Amygdala (tissue), 56 donors: Measurements from ENCODE around the gene USP17L30.
"Not testable (repeated sequence)": the region's sequence is repeated elsewhere in the genome, so short reads cannot be mapped to it uniquely, and the experiment has no call there.

Experiments used
- DNase-seq, 56 donors: peaks; one replicate each; lab custom pipeline; 2025; lab: John Stamatoyannopoulos, UW

Gene USP17L30, protein sequence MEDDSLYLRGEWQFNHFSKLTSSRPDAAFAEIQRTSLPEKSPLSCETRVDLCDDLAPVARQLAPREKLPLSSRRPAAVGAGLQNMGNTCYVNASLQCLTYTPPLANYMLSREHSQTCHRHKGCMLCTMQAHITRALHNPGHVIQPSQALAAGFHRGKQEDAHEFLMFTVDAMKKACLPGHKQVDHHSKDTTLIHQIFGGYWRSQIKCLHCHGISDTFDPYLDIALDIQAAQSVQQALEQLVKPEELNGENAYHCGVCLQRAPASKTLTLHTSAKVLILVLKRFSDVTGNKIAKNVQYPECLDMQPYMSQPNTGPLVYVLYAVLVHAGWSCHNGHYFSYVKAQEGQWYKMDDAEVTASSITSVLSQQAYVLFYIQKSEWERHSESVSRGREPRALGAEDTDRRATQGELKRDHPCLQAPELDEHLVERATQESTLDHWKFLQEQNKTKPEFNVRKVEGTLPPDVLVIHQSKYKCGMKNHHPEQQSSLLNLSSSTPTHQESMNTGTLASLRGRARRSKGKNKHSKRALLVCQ

DNA sequence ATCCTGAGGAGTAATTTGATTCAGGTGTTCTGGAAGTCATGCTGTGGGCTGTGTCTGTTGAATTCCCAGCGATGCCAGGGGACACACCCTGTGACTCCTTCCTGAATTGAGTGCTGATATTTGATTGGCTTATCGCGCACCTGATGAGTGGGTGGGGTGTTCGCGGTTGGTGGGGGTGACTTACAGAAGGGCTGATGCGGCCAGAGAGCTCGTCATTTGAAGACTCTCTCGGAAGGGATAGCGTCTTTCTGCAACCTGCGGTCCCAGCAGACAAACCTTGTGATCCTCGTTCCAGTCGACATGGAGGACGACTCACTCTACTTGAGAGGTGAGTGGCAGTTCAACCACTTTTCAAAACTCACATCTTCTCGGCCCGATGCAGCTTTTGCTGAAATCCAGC is at the start of gene USP17L30:
Gene USP17L30 (plus strand): TSS at position 301 of the 400 bp plus-strand sequence. CDS start 0 bp downstream, at position 301.
- not testable (repeated sequence) for DNase-seq

DNA sequence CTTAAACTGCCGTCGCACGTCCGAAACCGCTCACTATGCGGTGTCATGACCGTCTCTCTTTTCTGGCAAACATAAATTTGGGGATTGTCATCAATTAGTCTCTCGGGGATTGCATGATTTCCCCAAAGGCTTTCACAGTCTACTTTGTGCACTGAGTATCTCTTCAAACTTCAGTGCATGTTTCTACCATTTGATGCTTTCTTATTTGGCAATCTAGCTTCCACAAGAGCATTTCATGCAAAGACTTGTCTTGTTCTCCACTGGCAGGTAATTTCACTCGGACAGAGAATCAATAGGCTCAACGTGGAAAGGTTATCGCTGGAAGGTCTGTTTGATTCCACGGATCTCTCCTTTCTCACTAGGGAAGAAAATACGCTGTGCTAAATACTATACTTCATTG is 38.7 kb upstream of the USP17L30 start:
- not testable (repeated sequence) for DNase-seq

DNA sequence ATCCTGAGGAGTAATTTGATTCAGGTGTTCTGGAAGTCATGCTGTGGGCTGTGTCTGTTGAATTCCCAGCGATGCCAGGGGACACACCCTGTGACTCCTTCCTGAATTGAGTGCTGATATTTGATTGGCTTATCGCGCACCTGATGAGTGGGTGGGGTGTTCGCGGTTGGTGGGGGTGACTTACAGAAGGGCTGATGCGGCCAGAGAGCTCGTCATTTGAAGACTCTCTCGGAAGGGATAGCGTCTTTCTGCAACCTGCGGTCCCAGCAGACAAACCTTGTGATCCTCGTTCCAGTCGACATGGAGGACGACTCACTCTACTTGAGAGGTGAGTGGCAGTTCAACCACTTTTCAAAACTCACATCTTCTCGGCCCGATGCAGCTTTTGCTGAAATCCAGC is 38.1 kb upstream of the USP17L30 start, which contains the start of gene USP17L24:
Gene USP17L24 (plus strand): TSS at position 301 of the 400 bp plus-strand sequence. CDS start 0 bp downstream, at position 301.
- DNase-seq: not testable (repeated sequence)

DNA sequence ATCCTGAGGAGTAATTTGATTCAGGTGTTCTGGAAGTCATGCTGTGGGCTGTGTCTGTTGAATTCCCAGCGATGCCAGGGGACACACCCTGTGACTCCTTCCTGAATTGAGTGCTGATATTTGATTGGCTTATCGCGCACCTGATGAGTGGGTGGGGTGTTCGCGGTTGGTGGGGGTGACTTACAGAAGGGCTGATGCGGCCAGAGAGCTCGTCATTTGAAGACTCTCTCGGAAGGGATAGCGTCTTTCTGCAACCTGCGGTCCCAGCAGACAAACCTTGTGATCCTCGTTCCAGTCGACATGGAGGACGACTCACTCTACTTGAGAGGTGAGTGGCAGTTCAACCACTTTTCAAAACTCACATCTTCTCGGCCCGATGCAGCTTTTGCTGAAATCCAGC is 33.3 kb upstream of the USP17L30 start, which contains the start of gene USP17L25:
Gene USP17L25 (plus strand): TSS at position 301 of the 400 bp plus-strand sequence. CDS start 0 bp downstream, at position 301.
- not testable (repeated sequence) for DNase-seq

DNA sequence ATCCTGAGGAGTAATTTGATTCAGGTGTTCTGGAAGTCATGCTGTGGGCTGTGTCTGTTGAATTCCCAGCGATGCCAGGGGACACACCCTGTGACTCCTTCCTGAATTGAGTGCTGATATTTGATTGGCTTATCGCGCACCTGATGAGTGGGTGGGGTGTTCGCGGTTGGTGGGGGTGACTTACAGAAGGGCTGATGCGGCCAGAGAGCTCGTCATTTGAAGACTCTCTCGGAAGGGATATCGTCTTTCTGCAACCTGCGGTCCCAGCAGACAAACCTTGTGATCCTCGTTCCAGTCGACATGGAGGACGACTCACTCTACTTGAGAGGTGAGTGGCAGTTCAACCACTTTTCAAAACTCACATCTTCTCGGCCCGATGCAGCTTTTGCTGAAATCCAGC is 28.6 kb upstream of the USP17L30 start, which contains the start of gene USP17L26:
Gene USP17L26 (plus strand): TSS at position 301 of the 400 bp plus-strand sequence. CDS start 0 bp downstream, at position 301.
- not testable (repeated sequence) for DNase-seq

DNA sequence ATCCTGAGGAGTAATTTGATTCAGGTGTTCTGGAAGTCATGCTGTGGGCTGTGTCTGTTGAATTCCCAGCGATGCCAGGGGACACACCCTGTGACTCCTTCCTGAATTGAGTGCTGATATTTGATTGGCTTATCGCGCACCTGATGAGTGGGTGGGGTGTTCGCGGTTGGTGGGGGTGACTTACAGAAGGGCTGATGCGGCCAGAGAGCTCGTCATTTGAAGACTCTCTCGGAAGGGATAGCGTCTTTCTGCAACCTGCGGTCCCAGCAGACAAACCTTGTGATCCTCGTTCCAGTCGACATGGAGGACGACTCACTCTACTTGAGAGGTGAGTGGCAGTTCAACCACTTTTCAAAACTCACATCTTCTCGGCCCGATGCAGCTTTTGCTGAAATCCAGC is 23.8 kb upstream of the USP17L30 start, which contains the start of gene USP17L5:
Gene USP17L5 (plus strand): TSS at position 301 of the 400 bp plus-strand sequence. CDS start 0 bp downstream, at position 301.
- DNase-seq: not testable (repeated sequence)

DNA sequence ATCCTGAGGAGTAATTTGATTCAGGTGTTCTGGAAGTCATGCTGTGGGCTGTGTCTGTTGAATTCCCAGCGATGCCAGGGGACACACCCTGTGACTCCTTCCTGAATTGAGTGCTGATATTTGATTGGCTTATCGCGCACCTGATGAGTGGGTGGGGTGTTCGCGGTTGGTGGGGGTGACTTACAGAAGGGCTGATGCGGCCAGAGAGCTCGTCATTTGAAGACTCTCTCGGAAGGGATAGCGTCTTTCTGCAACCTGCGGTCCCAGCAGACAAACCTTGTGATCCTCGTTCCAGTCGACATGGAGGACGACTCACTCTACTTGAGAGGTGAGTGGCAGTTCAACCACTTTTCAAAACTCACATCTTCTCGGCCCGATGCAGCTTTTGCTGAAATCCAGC is 19.1 kb upstream of the USP17L30 start, which contains the start of gene USP17L27:
Gene USP17L27 (plus strand): TSS at position 301 of the 400 bp plus-strand sequence. CDS start 0 bp downstream, at position 301.
- not testable (repeated sequence) for DNase-seq

DNA sequence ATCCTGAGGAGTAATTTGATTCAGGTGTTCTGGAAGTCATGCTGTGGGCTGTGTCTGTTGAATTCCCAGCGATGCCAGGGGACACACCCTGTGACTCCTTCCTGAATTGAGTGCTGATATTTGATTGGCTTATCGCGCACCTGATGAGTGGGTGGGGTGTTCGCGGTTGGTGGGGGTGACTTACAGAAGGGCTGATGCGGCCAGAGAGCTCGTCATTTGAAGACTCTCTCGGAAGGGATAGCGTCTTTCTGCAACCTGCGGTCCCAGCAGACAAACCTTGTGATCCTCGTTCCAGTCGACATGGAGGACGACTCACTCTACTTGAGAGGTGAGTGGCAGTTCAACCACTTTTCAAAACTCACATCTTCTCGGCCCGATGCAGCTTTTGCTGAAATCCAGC is 14.3 kb upstream of the USP17L30 start, which contains the start of gene USP17L28:
Gene USP17L28 (plus strand): TSS at position 301 of the 400 bp plus-strand sequence. CDS start 0 bp downstream, at position 301.
- DNase-seq: not testable (repeated sequence)

DNA sequence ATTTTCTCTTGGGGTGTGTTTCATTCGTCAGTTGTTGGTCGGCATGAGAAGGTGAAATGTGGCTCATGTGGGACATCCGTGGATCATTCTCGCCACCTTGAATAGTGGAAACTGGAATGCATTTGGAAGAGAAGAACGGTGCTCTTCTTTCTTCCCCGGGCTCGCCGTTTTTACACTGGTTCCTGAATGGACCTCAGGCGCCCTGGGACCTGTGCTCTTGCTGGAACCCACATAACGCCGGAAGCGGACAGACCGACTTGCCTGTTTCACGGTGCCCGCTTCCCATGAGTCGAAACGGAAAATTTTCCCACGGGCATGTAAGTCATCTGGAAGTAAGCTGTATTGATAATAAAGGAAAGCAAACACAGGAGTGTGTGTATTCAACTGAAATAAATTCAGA is 12.1 kb upstream of the USP17L30 start:
- DNase-seq: not testable (repeated sequence)

DNA sequence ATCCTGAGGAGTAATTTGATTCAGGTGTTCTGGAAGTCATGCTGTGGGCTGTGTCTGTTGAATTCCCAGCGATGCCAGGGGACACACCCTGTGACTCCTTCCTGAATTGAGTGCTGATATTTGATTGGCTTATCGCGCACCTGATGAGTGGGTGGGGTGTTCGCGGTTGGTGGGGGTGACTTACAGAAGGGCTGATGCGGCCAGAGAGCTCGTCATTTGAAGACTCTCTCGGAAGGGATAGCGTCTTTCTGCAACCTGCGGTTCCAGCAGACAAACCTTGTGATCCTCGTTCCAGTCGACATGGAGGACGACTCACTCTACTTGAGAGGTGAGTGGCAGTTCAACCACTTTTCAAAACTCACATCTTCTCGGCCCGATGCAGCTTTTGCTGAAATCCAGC is 9.6 kb upstream of the USP17L30 start, which contains the start of gene USP17L29:
Gene USP17L29 (plus strand): TSS at position 301 of the 400 bp plus-strand sequence. CDS start 0 bp downstream, at position 301.
- DNase-seq: not testable (repeated sequence)

DNA sequence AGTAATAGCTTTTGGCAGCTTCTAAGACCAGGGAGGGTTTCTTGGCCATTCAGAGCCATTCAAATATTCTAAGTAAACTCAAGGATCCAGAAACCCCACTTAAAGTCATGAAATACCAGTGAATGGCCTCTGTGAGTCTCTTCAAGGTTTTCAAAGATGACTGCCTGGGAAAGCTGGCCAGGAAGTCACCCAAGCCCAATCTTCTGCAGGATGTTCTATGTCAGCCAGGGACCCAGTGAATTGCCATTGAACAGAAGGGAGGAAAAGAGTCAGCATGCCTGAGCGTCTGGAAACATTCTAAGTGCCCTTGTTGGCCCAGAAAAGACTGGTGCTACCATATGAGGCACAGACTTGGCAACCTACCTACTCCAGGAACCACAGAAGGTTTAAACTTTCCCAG is 17.0 kb downstream of the USP17L30 start:
- DNase-seq: not testable (repeated sequence)

DNA sequence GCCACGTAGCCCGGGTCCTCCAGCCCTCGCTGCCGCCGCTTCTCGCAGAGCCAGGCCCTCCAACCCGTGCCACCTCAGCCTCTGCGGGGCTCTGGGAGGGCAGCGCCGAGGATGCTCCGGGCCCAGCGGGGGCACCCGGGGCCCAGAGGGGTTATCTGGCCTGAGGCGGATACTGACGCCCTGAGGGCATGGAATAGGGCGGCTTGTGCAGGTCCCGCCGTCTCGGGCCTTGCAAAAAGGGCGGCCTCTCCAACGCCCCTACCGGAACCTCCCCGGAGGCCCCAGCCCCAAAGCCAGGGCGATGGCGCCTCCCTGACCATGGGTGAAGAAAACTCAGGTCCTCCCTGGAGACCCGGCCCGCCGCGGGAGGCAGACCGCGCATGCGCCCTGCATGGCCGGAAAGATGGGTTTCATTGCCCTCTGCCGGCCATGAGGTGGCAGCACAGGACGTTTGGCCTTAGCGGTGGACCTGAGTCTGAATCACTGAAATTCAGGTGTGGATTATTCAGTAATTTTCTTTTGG is 18.1 kb downstream of the USP17L30 start:
- DNase-seq: peak in 6 of 56 donors; percentile 1 to 60 (median 14)

DNA sequence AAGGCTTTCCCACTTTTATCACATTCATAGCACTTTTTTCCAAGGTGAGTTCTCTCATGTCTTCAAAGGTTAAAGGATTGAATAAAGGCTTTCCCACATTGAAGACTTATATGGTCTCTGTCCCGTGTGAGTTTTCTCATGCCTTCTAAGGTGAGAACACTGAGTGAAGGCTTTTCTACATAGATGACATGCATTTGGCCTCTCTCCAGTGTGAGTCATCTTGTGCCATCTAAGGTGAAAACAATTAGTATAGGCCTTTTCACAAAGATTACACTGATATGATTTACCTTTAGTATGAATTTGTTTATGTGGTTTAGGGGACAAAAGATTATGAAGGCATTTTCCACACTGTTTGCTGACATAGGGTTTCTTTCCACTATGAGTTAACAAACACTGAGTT is 21.2 kb downstream of the USP17L30 start:
- no peak for DNase-seq

DNA sequence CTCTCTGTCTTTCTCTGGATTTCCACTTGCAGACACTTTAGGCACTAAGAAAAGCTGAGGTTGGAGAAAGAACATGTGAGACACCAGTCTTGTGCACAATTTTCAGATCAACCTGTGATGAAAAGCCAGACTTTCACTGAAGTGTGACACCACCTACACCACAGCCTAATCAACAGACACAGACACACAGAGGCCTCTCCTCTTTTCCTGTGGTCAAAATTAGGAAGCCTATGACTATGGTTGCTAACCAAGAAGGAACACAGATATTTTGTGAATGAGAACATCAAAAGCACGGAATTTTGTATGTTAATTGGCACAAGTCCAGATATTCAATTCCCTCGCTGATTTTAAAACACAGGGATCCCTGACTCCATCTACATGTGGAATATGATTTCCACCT is 26.1 kb downstream of the USP17L30 start:
- not testable (repeated sequence) for DNase-seq

DNA sequence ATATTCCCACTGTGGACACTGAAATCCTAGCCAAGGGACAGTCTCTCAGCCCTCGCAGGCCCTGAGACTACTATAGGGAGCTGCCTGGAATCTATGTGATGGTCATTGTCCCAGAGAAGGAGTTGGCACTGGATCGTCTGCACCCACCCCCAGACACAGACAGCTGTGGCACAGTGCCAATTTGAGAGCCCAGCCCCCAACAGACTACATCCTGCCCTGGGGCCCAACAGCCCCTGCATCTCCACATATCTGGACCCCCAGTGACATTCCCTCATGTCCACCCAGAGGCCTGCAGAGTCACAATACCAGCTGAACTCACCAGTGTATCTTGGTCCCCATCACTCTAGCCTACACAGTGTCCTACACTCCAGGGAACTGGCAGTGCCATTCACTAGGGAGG is 42.8 kb downstream of the USP17L30 start:
- not testable (repeated sequence) for DNase-seq

DNA sequence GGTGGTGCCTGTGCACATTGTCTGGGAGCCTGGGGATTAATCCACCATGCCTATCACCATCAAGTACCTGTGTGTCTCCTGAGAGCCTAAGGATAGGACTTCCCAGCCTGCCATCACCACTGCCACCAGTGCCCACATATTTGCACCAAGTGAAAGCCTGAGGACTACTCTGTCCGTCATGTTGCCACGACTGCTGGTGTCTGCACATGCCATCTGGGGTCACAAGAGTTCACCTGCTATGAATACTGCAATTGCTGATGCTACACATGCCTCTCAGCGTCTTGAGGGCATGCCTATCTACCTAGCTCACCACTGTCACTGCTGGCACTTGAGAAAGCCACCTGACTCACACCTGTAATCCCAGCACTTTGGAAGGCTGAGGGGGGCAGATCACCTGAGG is 43.6 kb downstream of the USP17L30 start:
- not testable (repeated sequence) for DNase-seq

DNA sequence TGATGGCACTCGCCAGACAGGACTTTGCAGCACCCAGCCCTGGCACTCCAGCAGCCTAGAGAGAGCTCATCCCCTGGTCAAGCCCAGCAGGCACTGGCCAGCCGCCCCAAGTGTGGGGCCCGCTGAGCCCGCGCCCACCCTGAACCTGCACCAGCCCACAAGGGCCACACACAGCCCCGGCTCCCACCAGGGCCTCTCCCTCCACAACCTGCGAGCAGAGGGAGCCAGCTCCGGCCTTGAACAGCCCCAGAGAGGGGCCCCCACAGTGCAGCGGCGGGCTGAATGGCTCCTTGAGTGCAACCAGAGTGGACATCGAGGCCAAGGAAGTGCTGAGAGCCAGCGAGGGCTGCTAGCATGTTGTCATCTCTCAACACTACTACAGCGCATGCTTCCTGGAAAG is 46.9 kb downstream of the USP17L30 start:
- no peak for DNase-seq
